NCI-H2196 (cell line): ENCODE data around the gene ZNF423.

ENCODE experiments used
- DNase-seq: peaks from one replicate; lab custom pipeline; 2025; ENCODE audit not compliant: unreplicated experiment; lab: John Stamatoyannopoulos, UW

ZNF423 gene

GRCh38 chr16:49631187-49632041 is 224.5 kb downstream of the ZNF423 start:
- no peak for DNase-seq

- no peak for DNase-seq
Observed at GRCh38 chr16:49630783-49631182, 225.1 kb downstream of the ZNF423 start.

GRCh38 chr16:49629851-49630250 is 226.1 kb downstream of the ZNF423 start:
- DNase-seq = no peak

GRCh38 chr16:49628148-49628547 is 227.8 kb downstream of the ZNF423 start:
- no peak for DNase-seq

GRCh38 chr16:49625311-49626065 is 230.4 kb downstream of the ZNF423 start:
- no peak for DNase-seq

GRCh38 chr16:49623501-49624266 is 232.2 kb downstream of the ZNF423 start:
- DNase-seq = no peak

GRCh38 chr16:49622421-49623402 is 233.2 kb downstream of the ZNF423 start:
- no peak for DNase-seq

GRCh38 chr16:49622084-49622390 is 233.9 kb downstream of the ZNF423 start:
- DNase-seq = no peak

- no peak for DNase-seq
Observed at GRCh38 chr16:49621241-49622083, 234.4 kb downstream of the ZNF423 start.

- no peak for DNase-seq
Observed at GRCh38 chr16:49620869-49621240, 235.1 kb downstream of the ZNF423 start.

GRCh38 chr16:49620158-49620868 is 235.6 kb downstream of the ZNF423 start:
- no peak for DNase-seq

GRCh38 chr16:49619811-49620157 is 236.1 kb downstream of the ZNF423 start:
- DNase-seq = no peak

- DNase-seq = no peak
Observed at GRCh38 chr16:49618955-49619354, 237.0 kb downstream of the ZNF423 start.

GRCh38 chr16:49617710-49618330 is 238.1 kb downstream of the ZNF423 start:
- no peak for DNase-seq

GRCh38 chr16:49617016-49617629 is 238.8 kb downstream of the ZNF423 start:
- DNase-seq = no peak

GRCh38 chr16:49615576-49615975 is 240.3 kb downstream of the ZNF423 start:
- no peak for DNase-seq

GRCh38 chr16:49610983-49611382 is 244.9 kb downstream of the ZNF423 start:
- DNase-seq = no peak

- DNase-seq = no peak
Observed at GRCh38 chr16:49608779-49609178, 247.1 kb downstream of the ZNF423 start.
